Thoracic aorta (tissue), 2 donors: ENCODE data around the gene GCN1. TPM values are rescaled to one million over a fixed set of nuclear protein-coding genes. Genes with fewer than 3 reads are reported as not detected.

Experiments
- ATAC-seq: fragments of 150-250 bp; one replicate; pipeline ENCODE4 v1.8.0; 2017; ENCODE audit warnings: low read depth; ENCODE audit not compliant: insufficient number of reproducible peaks, low FRiP score
- DNase-seq: peaks from one replicate; pipeline ENCODE4 v3.0.0-alpha.2; 2020; ENCODE audit warnings: low spot score
- H3K27ac ChIP-seq, 2 donors: fragments of 200-600 bp; sonication (generic); 1 replicate in 1 of 2; 2 replicates in 1 of 2; pipeline ENCODE4 v1.5.1; 2016; ENCODE audit warnings: mild to moderate bottlenecking in 2 of 2, moderate library complexity in 2 of 2
- H3K27me3 ChIP-seq: fragments of 200-600 bp; sonication (generic); replicated peaks from 2 replicates; pipeline ENCODE4 v1.6.0; 2016; ENCODE audit warnings: mild to moderate bottlenecking; ENCODE audit not compliant: insufficient read depth
- H3K36me3 ChIP-seq: fragments of 200-600 bp; sonication (generic); one replicate; pipeline ENCODE4 v1.5.1; 2016
- H3K4me1 ChIP-seq, 2 donors: fragments of 200-600 bp; sonication (generic); 1 replicate in 1 of 2; 2 replicates in 1 of 2; pipeline versions ENCODE4 v1.5.1 to v1.6.0; 2016; ENCODE audit warnings: low read depth in 2 of 2, mild to moderate bottlenecking in 1 of 2; ENCODE audit not compliant: control insufficient read depth in 1 of 2
- H3K4me3 ChIP-seq: fragments of 200-600 bp; sonication (generic); 2 replicates; pipeline ENCODE4 v1.5.1; 2016; ENCODE audit warnings: mild to moderate bottlenecking
- H3K9me3 ChIP-seq: fragments of 200-600 bp; sonication (generic); 2 replicates; pipeline ENCODE4 v1.5.1; 2016
- total RNA-seq, 2 donors: library from RNA; depleted of rRNA; stranded (reverse); fragments of >200 nt; gene quantifications; one replicate each; pipeline versions ENCODE4 v1.1.0 to v1.2.3, GENCODE V29; 2016
- TF ChIP-seq, protein P1 (sequence below): fragments of 200-600 bp; sonication (generic); IDR thresholded peaks from one replicate; pipeline ENCODE4 v1.5.1; 2019; ENCODE audit warnings: antibody characterized with exemption

The GCN1 gene
- total RNA-seq, 2 donors from 2014 or later: 56.8 to 91.5 TPM

- no peaks in the 10 kb centered on the region for H3K9me3 ChIP-seq
- peaks cover 88% of the 10 kb centered on the region for H3K36me3 ChIP-seq
- no peak for ATAC-seq
- no peak overlapping the region for H3K4me3 ChIP-seq
- TF ChIP-seq, protein P1, sequence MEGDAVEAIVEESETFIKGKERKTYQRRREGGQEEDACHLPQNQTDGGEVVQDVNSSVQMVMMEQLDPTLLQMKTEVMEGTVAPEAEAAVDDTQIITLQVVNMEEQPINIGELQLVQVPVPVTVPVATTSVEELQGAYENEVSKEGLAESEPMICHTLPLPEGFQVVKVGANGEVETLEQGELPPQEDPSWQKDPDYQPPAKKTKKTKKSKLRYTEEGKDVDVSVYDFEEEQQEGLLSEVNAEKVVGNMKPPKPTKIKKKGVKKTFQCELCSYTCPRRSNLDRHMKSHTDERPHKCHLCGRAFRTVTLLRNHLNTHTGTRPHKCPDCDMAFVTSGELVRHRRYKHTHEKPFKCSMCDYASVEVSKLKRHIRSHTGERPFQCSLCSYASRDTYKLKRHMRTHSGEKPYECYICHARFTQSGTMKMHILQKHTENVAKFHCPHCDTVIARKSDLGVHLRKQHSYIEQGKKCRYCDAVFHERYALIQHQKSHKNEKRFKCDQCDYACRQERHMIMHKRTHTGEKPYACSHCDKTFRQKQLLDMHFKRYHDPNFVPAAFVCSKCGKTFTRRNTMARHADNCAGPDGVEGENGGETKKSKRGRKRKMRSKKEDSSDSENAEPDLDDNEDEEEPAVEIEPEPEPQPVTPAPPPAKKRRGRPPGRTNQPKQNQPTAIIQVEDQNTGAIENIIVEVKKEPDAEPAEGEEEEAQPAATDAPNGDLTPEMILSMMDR: no peak
- H3K27me3 ChIP-seq: no peaks in the 10 kb centered on the region
- H3K27ac ChIP-seq: no peak overlapping the region
- no peaks in the 10 kb centered on the region for H3K4me1 ChIP-seq
- no peak for DNase-seq
These were observed 49.4 kb downstream of the GCN1 start for GRCh38 chr12:120145164-120145563.

GRCh38 chr12:120144215-120144614, 50.3 kb downstream of the GCN1 start:
- no peaks in the 10 kb centered on the region for H3K4me1 ChIP-seq
- no peaks in the 10 kb centered on the region for H3K27me3 ChIP-seq
- no peak for DNase-seq
- H3K36me3 ChIP-seq: peaks cover 87% of the 10 kb centered on the region
- no peak for ATAC-seq
- no peak overlapping the region for H3K4me3 ChIP-seq
- H3K9me3 ChIP-seq: no peaks in the 10 kb centered on the region
- TF ChIP-seq, protein P1: no peak
- H3K27ac ChIP-seq: no peak overlapping the region

DNA sequence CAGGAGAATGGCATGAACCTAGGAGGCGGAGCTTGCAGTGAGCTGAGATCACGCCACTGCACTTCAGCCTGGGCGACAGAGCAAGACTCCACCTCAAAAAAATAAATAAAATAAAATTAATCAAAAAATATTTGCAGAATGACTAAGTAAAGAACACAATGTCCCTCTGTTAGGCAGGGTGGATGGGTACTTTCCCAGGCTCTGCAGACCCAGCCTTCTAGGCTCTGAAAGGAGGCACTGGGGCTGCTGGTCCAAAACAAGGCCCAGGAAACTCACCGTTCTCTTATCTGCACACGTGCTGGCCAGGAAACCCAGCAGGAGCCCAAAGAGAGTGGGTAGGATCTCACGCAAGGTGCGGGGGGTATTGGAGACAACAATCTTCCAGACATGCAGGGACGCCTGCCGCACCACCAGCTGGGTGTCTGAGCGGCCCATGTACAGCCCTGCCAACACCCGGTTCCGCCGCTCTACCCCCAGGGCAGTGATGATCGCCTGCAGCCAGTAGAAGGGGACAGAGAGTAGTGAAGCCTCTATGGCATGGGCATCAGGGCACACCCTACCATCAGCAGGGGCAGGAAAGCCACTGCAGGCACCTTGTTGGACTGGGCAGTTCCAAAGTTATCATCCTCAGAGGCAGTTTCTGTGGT, 52.2 kb downstream of the GCN1 start:
- DNase-seq: no peak
- H3K36me3 ChIP-seq: peaks cover 86% of the 10 kb centered on the region

GRCh38 chr12:120141336-120141735, 53.2 kb downstream of the GCN1 start:
- H3K27ac ChIP-seq: no peak overlapping the region
- TF ChIP-seq, protein P1: no peak

More for the DNA sequence above, 52.2 kb downstream of the GCN1 start:
- TF ChIP-seq, protein P1: no peak
- Histone ChIP-seq H3K4me1 (no peaks in the 10 kb centered on the region), H3K27me3 (no peaks in the 10 kb centered on the region), H3K9me3 (no peaks in the 10 kb centered on the region), H3K4me3 (no peak overlapping the region), H3K27ac (no peak overlapping the region)
- no peak for ATAC-seq

DNA sequence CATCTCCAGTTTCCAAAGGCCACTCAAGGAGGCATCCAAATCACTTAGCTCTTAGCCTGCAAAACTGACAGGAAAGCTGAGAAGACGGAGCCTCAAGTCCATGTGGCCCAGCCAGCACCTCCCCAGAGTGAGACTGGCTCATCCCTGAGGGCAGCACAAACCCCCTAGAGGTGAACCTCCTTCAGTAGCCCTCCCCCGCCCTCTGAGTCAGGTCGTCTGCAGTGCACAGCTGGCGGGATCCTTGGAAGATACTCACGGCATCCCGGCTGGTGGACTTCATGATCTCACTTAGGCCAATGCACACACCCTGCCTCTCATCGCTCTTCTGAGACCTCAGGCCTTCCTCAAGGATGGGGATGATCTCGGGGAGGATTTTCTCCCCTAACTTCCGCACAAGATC, 53.9 kb downstream of the GCN1 start:
- Histone ChIP-seq H3K4me3 (no peak overlapping the region), H3K4me1 (no peaks in the 10 kb centered on the region), H3K27ac (no peak overlapping the region), H3K27me3 (no peaks in the 10 kb centered on the region), H3K9me3 (no peaks in the 10 kb centered on the region), H3K36me3 (peaks cover 89% of the 10 kb centered on the region)
- ATAC-seq (no peak), DNase-seq (no peak)
- TF ChIP-seq, protein P1: no peak

More at GRCh38 chr12:120141336-120141735, 53.2 kb downstream of the GCN1 start:
- no peak for ATAC-seq
- Histone ChIP-seq H3K27me3 (no peaks in the 10 kb centered on the region), H3K9me3 (no peaks in the 10 kb centered on the region), H3K4me1 (no peaks in the 10 kb centered on the region), H3K36me3 (peaks cover 86% of the 10 kb centered on the region), H3K4me3 (no peak overlapping the region)
- DNase-seq: no peak
